ENCODE measurements around the gene KIR3DL1.

DNA sequence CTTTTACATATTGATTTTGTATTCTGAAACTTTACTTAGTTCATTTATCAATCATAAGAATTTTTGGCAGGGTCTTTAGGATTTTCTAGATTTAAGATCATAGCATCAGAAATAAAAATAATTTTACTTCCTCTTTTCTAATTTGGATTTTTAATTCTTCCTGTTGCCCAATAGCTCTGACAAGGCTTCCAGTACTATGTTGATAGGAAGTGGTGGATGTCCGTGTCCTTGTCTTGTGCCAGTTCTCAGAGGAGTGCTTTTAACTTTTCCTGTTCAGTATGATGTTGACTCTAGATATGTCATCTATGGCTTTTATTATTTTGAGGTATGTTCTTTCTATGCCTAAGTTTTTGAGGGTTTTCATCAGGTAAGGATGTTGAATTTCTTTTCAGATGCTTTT, 20.5 kb upstream of the KIR3DL1 start:
- TF ChIP-seq POLR2A (IDR thresholded peaks at IDR 0.05; ENCODE audit: low read length) (no peak), GATA1 (IDR thresholded peaks at IDR 0.05; ENCODE audit: low read depth, low read length) (no peak)
